Astrocyte (in vitro differentiated cells and primary cell): Measurements from ENCODE around the gene BTBD2. TPM values are rescaled to one million over a fixed set of nuclear protein-coding genes. Genes with fewer than 3 reads are reported as not detected.

Experiments used
- DNase-seq: peaks from one replicate; pipeline ENCODE4 v3.0.0-alpha.2; 2010; ENCODE audit warnings: low read depth
- FAIRE-seq: peaks from 2 replicates; lab custom pipeline; 2011; peaks lifted over from hg19 to GRCh38; lab: Jason Lieb, UNC
- H2AFZ ChIP-seq: 2 replicates; pipeline ENCODE4 v1.6.0; 2012; ENCODE audit warnings: low read depth, low read length, inconsistent platforms
- H3K27ac ChIP-seq: 2 replicates; pipeline ENCODE4 v1.5.1; 2011; ENCODE audit warnings: low read depth, low read length, inconsistent platforms
- H3K27me3 ChIP-seq: 2 replicates; pipeline ENCODE4 v1.6.0; 2011; ENCODE audit warnings: low read length, inconsistent platforms; ENCODE audit not compliant: insufficient read depth
- H3K36me3 ChIP-seq: 2 replicates; pipeline ENCODE4 v1.5.1; 2011; ENCODE audit warnings: low read length, inconsistent platforms; ENCODE audit not compliant: insufficient read depth
- H3K4me1 ChIP-seq: 2 replicates; pipeline ENCODE4 v1.5.1; 2011; ENCODE audit warnings: low read length, inconsistent platforms; ENCODE audit not compliant: insufficient read depth
- H3K4me2 ChIP-seq: 2 replicates; pipeline ENCODE4 v1.6.0; 2012; ENCODE audit warnings: low read length, inconsistent platforms
- H3K4me3 ChIP-seq: 2 replicates; pipeline ENCODE4 v1.5.1; 2011; ENCODE audit warnings: low read depth, mild to moderate bottlenecking, low read length, inconsistent platforms; ENCODE audit not compliant: insufficient read depth
- H3K79me2 ChIP-seq: 2 replicates; pipeline ENCODE4 v1.6.0; 2012; ENCODE audit warnings: mild to moderate bottlenecking, low read length, inconsistent platforms; ENCODE audit not compliant: insufficient read depth
- H3K9ac ChIP-seq: 2 replicates; pipeline ENCODE4 v1.6.0; 2012; ENCODE audit warnings: mild to moderate bottlenecking, low read length, inconsistent platforms
- H3K9me3 ChIP-seq: 2 replicates; pipeline ENCODE4 v1.5.1; 2012; ENCODE audit warnings: low read depth, mild to moderate bottlenecking, low read length, inconsistent platforms; ENCODE audit not compliant: insufficient read depth
- H4K20me1 ChIP-seq: 2 replicates; pipeline ENCODE4 v1.6.0; 2012; ENCODE audit warnings: low read length, inconsistent platforms; ENCODE audit not compliant: insufficient read depth
- H3K27ac Mint-ChIP-seq: one replicate; pipeline ENCODE4 v1.8.0; 2021; ENCODE audit warnings: mild to moderate bottlenecking, mixed read lengths; ENCODE audit not compliant: unreplicated experiment
- H3K27me3 Mint-ChIP-seq: one replicate; pipeline ENCODE4 v1.8.0; 2021; ENCODE audit warnings: low read depth, mixed read lengths; ENCODE audit not compliant: unreplicated experiment
- H3K36me3 Mint-ChIP-seq: one replicate; pipeline ENCODE4 v1.8.0; 2021; ENCODE audit warnings: low read depth, mixed read lengths; ENCODE audit not compliant: unreplicated experiment
- H3K4me1 Mint-ChIP-seq: one replicate; pipeline ENCODE4 v1.8.0; 2021; ENCODE audit warnings: low read depth, mixed read lengths; ENCODE audit not compliant: unreplicated experiment
- H3K4me3 Mint-ChIP-seq: one replicate; pipeline ENCODE4 v1.8.0; 2021; ENCODE audit warnings: mild to moderate bottlenecking, moderate library complexity, mixed read lengths; ENCODE audit not compliant: unreplicated experiment
- H3K9me3 Mint-ChIP-seq: one replicate; pipeline ENCODE4 v1.8.0; 2021; ENCODE audit warnings: mild to moderate bottlenecking, mixed read lengths; ENCODE audit not compliant: unreplicated experiment
- CTCF ChIP-seq: IDR thresholded peaks from 2 replicates; pipeline ENCODE4 v1.5.1; 2011; ENCODE audit warnings: low read depth, mild to moderate bottlenecking, inconsistent platforms, low read length, moderate library complexity; ENCODE audit not compliant: insufficient read depth
- EZH2 ChIP-seq: IDR thresholded peaks from 2 replicates; pipeline ENCODE4 v1.6.1; 2012; ENCODE audit warnings: mild to moderate bottlenecking, low read length, inconsistent platforms; ENCODE audit not compliant: insufficient read depth
- total RNA-seq: library from RNA; stranded (reverse); gene quantifications from 2 replicates; pipeline ENCODE4 v1.2.1, GENCODE V29; 2021

The BTBD2 gene
- total RNA-seq, 1 donor from 2014 or later: 53.7 TPM

GRCh38 chr19:1992759-1993260, 22.7 kb downstream of the BTBD2 start:
- DNase-seq (no peak), FAIRE-seq (no peak)
- Histone ChIP-seq H3K9ac (no peak overlapping the region), H3K4me3 (no peak overlapping the region), H3K4me2 (no peak overlapping the region), H3K27ac (no peak overlapping the region), H3K27me3 (no peaks in the 10 kb centered on the region), H2AFZ (no peak overlapping the region), H3K9me3 (no peaks in the 10 kb centered on the region), H3K4me1 (no peaks in the 10 kb centered on the region), H3K36me3 (peaks cover 6% of the 10 kb centered on the region), H4K20me1 (peaks cover 8% of the 10 kb centered on the region), H3K79me2 (no peaks in the 10 kb centered on the region)
- Mint-ChIP-seq H3K4me3 (no peak overlapping the region), H3K36me3 (peaks cover 23% of the 10 kb centered on the region), H3K4me1 (no peaks in the 10 kb centered on the region), H3K9me3 (peaks cover 10% of the 10 kb centered on the region), H3K27me3 (no peaks in the 10 kb centered on the region), H3K27ac (no peak overlapping the region)
- no peak for TF ChIP-seq EZH2
- no peak for TF ChIP-seq CTCF

- no peak overlapping the region for H3K27ac ChIP-seq
- no peaks in the 10 kb centered on the region for H3K4me1 ChIP-seq
- H3K27me3 Mint-ChIP-seq: no peaks in the 10 kb centered on the region
- peaks cover 6% of the 10 kb centered on the region for H3K9me3 Mint-ChIP-seq
- H2AFZ ChIP-seq: no peak overlapping the region
- H3K4me1 Mint-ChIP-seq: no peaks in the 10 kb centered on the region
- no peaks in the 10 kb centered on the region for H3K27me3 ChIP-seq
- TF ChIP-seq EZH2 (no peak), CTCF (no peak)
- no peak overlapping the region for H3K27ac Mint-ChIP-seq
- H3K36me3 Mint-ChIP-seq: peaks cover 17% of the 10 kb centered on the region
- peaks cover 10% of the 10 kb centered on the region for H4K20me1 ChIP-seq
- H3K9me3 ChIP-seq: no peaks in the 10 kb centered on the region
- H3K4me3 Mint-ChIP-seq: no peak overlapping the region
- H3K4me3 ChIP-seq: no peak overlapping the region
- FAIRE-seq: no peak
- DNase-seq: no peak
- peaks cover 6% of the 10 kb centered on the region for H3K36me3 ChIP-seq
- H3K79me2 ChIP-seq: no peaks in the 10 kb centered on the region
- H3K4me2 ChIP-seq: no peak overlapping the region
- no peak overlapping the region for H3K9ac ChIP-seq
Measured at GRCh38 chr19:1991018-1991913, 24.2 kb downstream of the BTBD2 start.
